Fibroblast of lung (primary cell): ENCODE measurements around the gene BRME1.

Experiments
- EZH2 ChIP-seq: IDR thresholded peaks from 2 replicates; pipeline ENCODE4 v1.5.1; 2012; ENCODE audit warnings: low read length, control low read depth, mild to moderate bottlenecking; ENCODE audit errors: missing control alignments
- TF ChIP-seq, protein P1 (sequence below), 2 donors: IDR thresholded peaks in 1 of 2; conservative IDR thresholded peaks in 1 of 2; 1 replicate in 1 of 2; 2 replicates in 1 of 2; pipeline ENCODE4 v1.5.1; 2011 to 2012; ENCODE audit warnings: low read length in 2 of 2, control low read depth in 1 of 2, inconsistent platforms in 1 of 2, low read depth in 1 of 2, mild to moderate bottlenecking in 1 of 2

DNA sequence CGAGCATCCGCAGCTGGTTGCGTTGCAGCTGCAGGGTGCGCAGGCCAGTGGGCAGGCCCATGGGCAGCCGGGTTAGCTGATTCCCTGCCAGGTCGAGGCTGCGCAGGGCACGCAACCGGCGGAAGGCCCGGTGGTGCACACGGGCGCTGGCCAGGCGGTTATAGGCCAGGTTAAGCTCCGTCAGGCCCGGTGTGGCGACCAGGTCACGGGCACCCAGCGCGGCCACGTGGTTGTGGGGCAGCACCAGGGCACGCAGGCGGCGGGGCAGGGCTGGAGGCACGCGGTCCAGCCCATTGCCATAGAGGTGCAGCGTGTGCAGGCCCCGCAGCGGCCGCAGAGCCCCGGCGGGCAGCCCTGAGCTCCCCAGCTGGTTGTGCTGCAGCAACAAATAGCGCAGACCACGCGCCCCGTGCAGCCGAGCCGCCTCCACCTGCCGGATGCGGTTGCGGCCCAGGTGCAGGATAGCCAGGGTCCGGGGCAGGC is 27.0 kb upstream of the BRME1 start:
- TF ChIP-seq, protein P1, sequence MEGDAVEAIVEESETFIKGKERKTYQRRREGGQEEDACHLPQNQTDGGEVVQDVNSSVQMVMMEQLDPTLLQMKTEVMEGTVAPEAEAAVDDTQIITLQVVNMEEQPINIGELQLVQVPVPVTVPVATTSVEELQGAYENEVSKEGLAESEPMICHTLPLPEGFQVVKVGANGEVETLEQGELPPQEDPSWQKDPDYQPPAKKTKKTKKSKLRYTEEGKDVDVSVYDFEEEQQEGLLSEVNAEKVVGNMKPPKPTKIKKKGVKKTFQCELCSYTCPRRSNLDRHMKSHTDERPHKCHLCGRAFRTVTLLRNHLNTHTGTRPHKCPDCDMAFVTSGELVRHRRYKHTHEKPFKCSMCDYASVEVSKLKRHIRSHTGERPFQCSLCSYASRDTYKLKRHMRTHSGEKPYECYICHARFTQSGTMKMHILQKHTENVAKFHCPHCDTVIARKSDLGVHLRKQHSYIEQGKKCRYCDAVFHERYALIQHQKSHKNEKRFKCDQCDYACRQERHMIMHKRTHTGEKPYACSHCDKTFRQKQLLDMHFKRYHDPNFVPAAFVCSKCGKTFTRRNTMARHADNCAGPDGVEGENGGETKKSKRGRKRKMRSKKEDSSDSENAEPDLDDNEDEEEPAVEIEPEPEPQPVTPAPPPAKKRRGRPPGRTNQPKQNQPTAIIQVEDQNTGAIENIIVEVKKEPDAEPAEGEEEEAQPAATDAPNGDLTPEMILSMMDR (conservative IDR thresholded peaks at IDR 0.05 in 1 of 2, IDR thresholded peaks at IDR 0.05 in 1 of 2; ENCODE audit: low read depth in 1 of 2, low read length in 2 of 2) = no peak
- TF ChIP-seq EZH2 = no peak
